ENCODE results near the gene MYH16.

MYH16 gene

GRCh38 chr7:99320371-99320770, 47.7 kb downstream of the MYH16 start:
- no peak for TF ChIP-seq TAF1 (IDR thresholded peaks at IDR 0.05; ENCODE audit: borderline replicate concordance, insufficient read depth, low read length)
- TF ChIP-seq REST (IDR thresholded peaks at IDR 0.05; ENCODE audit: insufficient read depth in 1 of 2, low read depth in 2 of 2, low read length in 2 of 2), result no peak
- no peak for TF ChIP-seq FOXP2 (optimal IDR thresholded peaks at IDR 0.05; ENCODE audit: borderline replicate concordance, extremely low read depth, extremely low read length, insufficient read depth)
- TF ChIP-seq SIN3A (IDR thresholded peaks at IDR 0.05; ENCODE audit: borderline replicate concordance, insufficient read depth, low read length), result no peak
- TF ChIP-seq POLR2AphosphoS5 (IDR thresholded peaks at IDR 0.05; ENCODE audit: low read depth, low read length), result no peak

- TF ChIP-seq REST (IDR thresholded peaks at IDR 0.05; ENCODE audit: insufficient read depth in 1 of 2, low read depth in 2 of 2, low read length in 2 of 2) (no peak), TAF1 (IDR thresholded peaks at IDR 0.05; ENCODE audit: borderline replicate concordance, insufficient read depth, low read length) (no peak), POLR2AphosphoS5 (IDR thresholded peaks at IDR 0.05; ENCODE audit: low read depth, low read length) (no peak), FOXP2 (optimal IDR thresholded peaks at IDR 0.05; ENCODE audit: borderline replicate concordance, extremely low read depth, extremely low read length, insufficient read depth) (no peak), SIN3A (IDR thresholded peaks at IDR 0.05; ENCODE audit: borderline replicate concordance, insufficient read depth, low read length) (no peak)
Observed at GRCh38 chr7:99324559-99324958, 51.9 kb downstream of the MYH16 start.

- no peak for TF ChIP-seq FOXP2 (optimal IDR thresholded peaks at IDR 0.05; ENCODE audit: borderline replicate concordance, extremely low read depth, extremely low read length, insufficient read depth)
- TF ChIP-seq POLR2AphosphoS5 (IDR thresholded peaks at IDR 0.05; ENCODE audit: low read depth, low read length), result no peak
- TF ChIP-seq SIN3A (IDR thresholded peaks at IDR 0.05; ENCODE audit: borderline replicate concordance, insufficient read depth, low read length), result no peak
- no peak for TF ChIP-seq REST (IDR thresholded peaks at IDR 0.05; ENCODE audit: insufficient read depth in 1 of 2, low read depth in 2 of 2, low read length in 2 of 2)
- TF ChIP-seq TAF1 (IDR thresholded peaks at IDR 0.05; ENCODE audit: borderline replicate concordance, insufficient read depth, low read length), result no peak
Observed at GRCh38 chr7:99325001-99325493, 52.4 kb downstream of the MYH16 start.

- TF ChIP-seq SIN3A (IDR thresholded peaks at IDR 0.05; ENCODE audit: borderline replicate concordance, insufficient read depth, low read length) (no peak), POLR2AphosphoS5 (IDR thresholded peaks at IDR 0.05; ENCODE audit: low read depth, low read length) (peak; percentile 98), FOXP2 (optimal IDR thresholded peaks at IDR 0.05; ENCODE audit: borderline replicate concordance, extremely low read depth, extremely low read length, insufficient read depth) (peak; percentile 91), REST (IDR thresholded peaks at IDR 0.05; ENCODE audit: insufficient read depth in 1 of 2, low read depth in 2 of 2, low read length in 2 of 2) (peak in 1 of 2 experiments; percentile 63; a peak in 2 of 4 replicates), TAF1 (IDR thresholded peaks at IDR 0.05; ENCODE audit: borderline replicate concordance, insufficient read depth, low read length) (peak; percentile 97)
Observed at GRCh38 chr7:99325592-99326407, 53.2 kb downstream of the MYH16 start, which contains the start of gene ARPC1A. TSS of gene ARPC1A (plus strand) at chr7:99325898. CDS start at chr7:99333354, 7,456 bp downstream.
